ENCODE results near the gene DCDC2B.
"Not testable (repeated sequence)": the region's sequence is repeated elsewhere in the genome, so short reads cannot be mapped to it uniquely, and the experiment has no call there.

Gene DCDC2B

DNA sequence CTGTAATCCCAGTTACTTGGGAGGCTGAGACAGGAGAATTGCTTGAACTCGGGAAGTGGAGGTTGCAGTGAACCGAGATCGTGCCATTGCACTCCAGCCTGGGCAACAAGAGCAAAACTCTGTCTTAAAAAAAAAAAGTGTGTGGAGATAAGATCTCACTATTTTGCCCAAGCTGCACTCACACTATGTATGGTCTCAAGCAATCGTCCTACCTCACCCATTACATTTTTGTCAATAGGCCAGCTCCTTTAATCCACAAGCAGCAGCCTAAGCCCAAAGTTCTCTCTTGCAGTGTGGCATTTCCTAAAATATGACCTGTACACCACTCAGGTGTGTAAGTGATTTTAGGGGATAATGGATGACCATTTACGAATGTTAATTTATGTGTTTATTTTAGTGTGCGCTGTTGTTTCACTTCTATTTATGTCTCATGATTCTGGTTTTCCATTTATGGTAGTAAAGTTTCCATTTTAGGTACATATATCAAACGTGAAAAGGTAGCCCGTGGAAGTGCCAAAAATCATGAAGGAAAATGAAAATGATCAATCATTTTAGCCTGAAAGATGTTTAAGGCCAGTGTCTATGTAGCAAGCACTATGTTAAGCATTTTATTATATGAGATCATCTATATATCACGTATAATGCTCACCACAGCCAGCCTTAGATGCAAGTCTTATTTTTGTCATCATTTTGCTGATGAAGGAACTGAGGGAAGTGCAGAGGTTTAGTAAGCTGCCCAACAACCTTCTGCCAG lies 47.8 kb downstream of the DCDC2B start:
- DNase-seq (ENCODE audit: low spot score): no peak

DNA sequence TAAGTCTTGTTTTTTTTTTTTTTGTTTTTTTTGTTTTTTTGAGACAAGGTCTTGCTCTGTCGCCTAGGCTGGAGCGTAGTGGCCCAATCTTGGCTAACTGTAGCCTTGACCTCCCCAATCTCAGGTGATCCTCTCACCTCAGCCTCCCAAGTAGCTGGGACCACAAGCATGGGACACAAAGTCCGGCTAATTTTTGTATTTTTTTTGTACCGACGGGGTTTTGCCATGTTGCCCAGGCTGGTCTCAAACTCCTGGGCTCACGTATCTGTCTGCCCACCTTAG lies 48.3 kb downstream of the DCDC2B start:
- no peak for DNase-seq (ENCODE audit: low spot score)

DNA sequence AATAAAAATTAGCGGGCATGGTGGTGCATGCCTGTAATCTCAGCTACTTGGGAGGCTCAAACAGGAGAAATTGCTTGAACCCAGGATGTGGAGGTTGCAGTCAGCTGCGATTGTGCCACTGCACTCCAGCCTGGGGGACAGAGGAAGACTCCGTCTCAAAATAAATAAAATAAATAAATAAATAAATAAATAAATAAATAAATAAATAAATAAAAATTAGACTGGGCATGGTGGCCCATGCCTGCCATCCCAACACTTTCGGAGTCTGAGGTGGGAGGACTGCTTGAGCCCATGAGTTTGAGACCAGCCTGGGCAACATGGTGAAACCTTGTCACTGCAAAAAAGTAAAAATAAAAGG lies 54.3 kb downstream of the DCDC2B start:
- DNase-seq (ENCODE audit: low spot score): not testable (repeated sequence)

DNA sequence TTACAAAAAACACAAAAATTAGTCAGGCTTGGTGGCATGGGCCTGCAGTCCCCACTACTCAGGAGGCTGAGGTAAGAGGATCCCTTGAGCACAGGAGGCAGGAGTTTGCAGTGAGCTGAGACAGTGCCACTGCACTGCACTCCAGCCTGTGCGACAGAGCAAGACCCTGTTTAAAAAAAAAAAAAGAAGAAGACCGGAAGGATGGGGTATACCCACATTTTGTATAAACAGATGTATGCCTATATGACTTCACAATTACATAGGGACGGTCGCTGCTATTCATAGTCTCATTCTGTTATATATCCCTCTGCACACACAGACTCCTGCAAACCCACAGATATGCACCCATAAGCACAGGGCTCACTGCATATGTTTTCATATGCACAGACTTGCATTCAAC lies 54.9 kb downstream of the DCDC2B start:
- no peak for DNase-seq (ENCODE audit: low spot score)
